GM11168 (cell line): ENCODE data around the gene SYVN1.
"Not testable (repeated sequence)": the region's sequence is repeated elsewhere in the genome, so short reads cannot be mapped to it uniquely, and the experiment has no call there.

Source experiments
- in situ Hi-C: fragments of 300-500 bp; cut with MboI; formaldehyde crosslinking; loops from one replicate; pipeline ENCODE4 v1.12.0; 2022; ENCODE audit warnings: low sequenced_read_pairs; ENCODE audit not compliant: unreplicated experiment

Gene SYVN1

GRCh38 chr11:65134240-65134951, at the start of gene SYVN1:
SYVN1 (minus strand) TSS chr11:65134519; CDS start chr11:65133601, 918 bp downstream.
- in situ Hi-C loops = no loop called here

- in situ Hi-C loops = no loop called here
Measured at GRCh38 chr11:65183201-65183891, 49.0 kb upstream of the SYVN1 start.

GRCh38 chr11:65182258-65183170, 48.2 kb upstream of the SYVN1 start:
- in situ Hi-C loops = no loop called here

- in situ Hi-C loops = no loop called here
Measured at GRCh38 chr11:65181569-65182257, 47.4 kb upstream of the SYVN1 start, which contains the start of gene CAPN1. CAPN1 (plus strand) TSS chr11:65181928; CDS start chr11:65182702, 774 bp downstream.

- in situ Hi-C loops = no loop called here
Measured at GRCh38 chr11:65180877-65181568, 46.7 kb upstream of the SYVN1 start.

- in situ Hi-C loops = not testable (repeated sequence)
Measured at GRCh38 chr11:65174571-65175010, 40.3 kb upstream of the SYVN1 start.

GRCh38 chr11:65172600-65172999, 38.3 kb upstream of the SYVN1 start:
- in situ Hi-C loops = no loop called here

- in situ Hi-C loops = no loop called here
Measured at GRCh38 chr11:65170058-65170534, 35.8 kb upstream of the SYVN1 start, which contains the start of gene SPDYC. SPDYC (plus strand) TSS chr11:65170233; CDS start chr11:65171358, 1,125 bp downstream.

- in situ Hi-C loops = no loop called here
Measured at GRCh38 chr11:65169164-65169641, 34.9 kb upstream of the SYVN1 start.

GRCh38 chr11:65167656-65168055, 33.3 kb upstream of the SYVN1 start:
- in situ Hi-C loops = no loop called here

- in situ Hi-C loops = no loop called here
Measured at GRCh38 chr11:65166893-65167292, 32.6 kb upstream of the SYVN1 start.

GRCh38 chr11:65165410-65166317, 31.3 kb upstream of the SYVN1 start:
- in situ Hi-C loops = no loop called here

GRCh38 chr11:65163684-65164083, 29.4 kb upstream of the SYVN1 start:
- in situ Hi-C loops = no loop called here

GRCh38 chr11:65160643-65161042, 26.3 kb upstream of the SYVN1 start:
- in situ Hi-C loops = no loop called here

GRCh38 chr11:65159012-65159411, 24.7 kb upstream of the SYVN1 start:
- in situ Hi-C loops = no loop called here

GRCh38 chr11:65157336-65157735, 23.0 kb upstream of the SYVN1 start:
- in situ Hi-C loops = no loop called here

- in situ Hi-C loops = no loop called here
Measured at GRCh38 chr11:65156926-65157325, 22.6 kb upstream of the SYVN1 start.

- in situ Hi-C loops = no loop called here
Measured at GRCh38 chr11:65156256-65156655, 21.9 kb upstream of the SYVN1 start.
